SK-N-SH treated with all-trans-retinoic acid at 6 μM for 48 hours (cell line): ENCODE results near the gene FHIT.

Experiments used
- ATAC-seq: fragments of 200-7000 bp; cut with Tn5 transposase; 3 replicates; pipeline ENCODE4 v1.9.1; 2020; ENCODE audit warnings: mild to moderate bottlenecking, moderate library complexity
- ARNTL ChIP-seq: fragments of 450-650 bp; formaldehyde crosslinking; IDR thresholded peaks from 2 replicates; pipeline ENCODE4 v1.5.0; 2020; ENCODE audit warnings: low read depth, mild to moderate bottlenecking, moderate library complexity, borderline replicate concordance
- BACH2 ChIP-seq: fragments of 250-450 bp; sonication (Bioruptor Pico); IDR thresholded peaks from 2 replicates; pipeline ENCODE4 v1.9.0; 2021; ENCODE audit warnings: mild to moderate bottlenecking, borderline replicate concordance
- CSDC2 ChIP-seq: fragments of 250-450 bp; sonication (Bioruptor Pico); IDR thresholded peaks from 2 replicates; pipeline ENCODE4 v1.5.0; 2020; ENCODE audit warnings: mild to moderate bottlenecking, moderate library complexity
- ESRRG ChIP-seq: fragments of 250-450 bp; sonication (Bioruptor Pico); IDR thresholded peaks from 2 replicates; pipeline ENCODE4 v1.6.1; 2021; ENCODE audit warnings: mild to moderate bottlenecking
- GLIS3 ChIP-seq: fragments of 250-450 bp; sonication (Bioruptor Pico); IDR thresholded peaks from 2 replicates; pipeline ENCODE4 v1.5.0; 2020; ENCODE audit warnings: mild to moderate bottlenecking, moderate library complexity
- ISL1 ChIP-seq: fragments of 250-450 bp; sonication (Bioruptor Pico); IDR thresholded peaks from 2 replicates; pipeline ENCODE4 v2.1.2; 2022; ENCODE audit warnings: mild to moderate bottlenecking, moderate library complexity
- OSR1 ChIP-seq: fragments of 250-450 bp; sonication (Bioruptor Pico); IDR thresholded peaks from 2 replicates; pipeline ENCODE4 v1.8.0; 2022; ENCODE audit warnings: moderate library complexity, mild to moderate bottlenecking, inconsistent platforms
- PPARA ChIP-seq: fragments of 250-450 bp; sonication (Bioruptor Pico); IDR thresholded peaks from 2 replicates; pipeline ENCODE4 v1.5.0; 2020; ENCODE audit warnings: mild to moderate bottlenecking, borderline replicate concordance
- RARB ChIP-seq: fragments of 250-450 bp; sonication (Bioruptor Pico); IDR thresholded peaks from 2 replicates; pipeline ENCODE4 v1.8.0; 2021; ENCODE audit warnings: mild to moderate bottlenecking, moderate library complexity
- SNAI2 ChIP-seq: fragments of 250-450 bp; sonication (Bioruptor Pico); IDR thresholded peaks from 2 replicates; pipeline ENCODE4 v1.5.0; 2020; ENCODE audit warnings: mild to moderate bottlenecking, moderate library complexity
- TCF4 ChIP-seq: fragments of 250-450 bp; sonication (Bioruptor Pico); IDR thresholded peaks from 2 replicates; pipeline ENCODE4 v1.8.0; 2021; ENCODE audit warnings: mild to moderate bottlenecking, moderate library complexity, borderline replicate concordance
- TOX ChIP-seq: fragments of 250-450 bp; sonication (Bioruptor Pico); IDR thresholded peaks from 2 replicates; pipeline ENCODE4 v1.8.0; 2021; ENCODE audit warnings: mild to moderate bottlenecking, moderate library complexity, borderline replicate concordance
- ZC3H10 ChIP-seq: fragments of 250-450 bp; sonication (Bioruptor Pico); IDR thresholded peaks from 2 replicates; pipeline ENCODE4 v1.5.1; 2021; ENCODE audit warnings: mild to moderate bottlenecking, moderate library complexity
- ZFP3 ChIP-seq: fragments of 250-450 bp; sonication (Bioruptor Pico); IDR thresholded peaks from 2 replicates; pipeline ENCODE4 v1.5.0; 2020; ENCODE audit warnings: mild to moderate bottlenecking, moderate library complexity
- ZFP30 ChIP-seq: fragments of 450-650 bp; formaldehyde crosslinking; IDR thresholded peaks from 2 replicates; pipeline ENCODE4 v1.5.0; 2022; ENCODE audit warnings: mild to moderate bottlenecking, moderate library complexity
- ZNF565 ChIP-seq: fragments of 450-650 bp; formaldehyde crosslinking; conservative IDR thresholded peaks from 2 replicates; pipeline ENCODE4 v1.5.0; 2020; ENCODE audit warnings: low read depth, mild to moderate bottlenecking, moderate library complexity
- ZNF70 ChIP-seq: fragments of 450-650 bp; formaldehyde crosslinking; IDR thresholded peaks from 2 replicates; pipeline ENCODE4 v1.5.0; 2020; ENCODE audit warnings: mild to moderate bottlenecking, moderate library complexity
- ZNF8 ChIP-seq: fragments of 450-650 bp; formaldehyde crosslinking; IDR thresholded peaks from 2 replicates; pipeline ENCODE4 v1.5.0; 2020; ENCODE audit warnings: mild to moderate bottlenecking, moderate library complexity
- TF ChIP-seq, protein P1 (sequence below): fragments of 250-450 bp; sonication (Bioruptor Pico); IDR thresholded peaks from 2 replicates; pipeline ENCODE4 v1.5.0; 2020; ENCODE audit warnings: mild to moderate bottlenecking, moderate library complexity
- TF ChIP-seq, protein P2 (sequence below): fragments of 250-450 bp; sonication (Bioruptor Pico); IDR thresholded peaks from 2 replicates; pipeline ENCODE4 v1.5.1; 2020; ENCODE audit warnings: low read depth, mild to moderate bottlenecking, moderate library complexity
- TF ChIP-seq, protein P3 (sequence below): fragments of 250-450 bp; sonication (Bioruptor Pico); IDR thresholded peaks from 2 replicates; pipeline ENCODE4 v1.8.0; 2020; ENCODE audit warnings: mild to moderate bottlenecking, moderate library complexity, borderline replicate concordance
- TF ChIP-seq, protein P4 (sequence below): fragments of 250-450 bp; sonication (Bioruptor Pico); IDR thresholded peaks from 2 replicates; pipeline ENCODE4 v1.5.1; 2021; ENCODE audit warnings: mild to moderate bottlenecking, moderate library complexity

Gene FHIT

DNA sequence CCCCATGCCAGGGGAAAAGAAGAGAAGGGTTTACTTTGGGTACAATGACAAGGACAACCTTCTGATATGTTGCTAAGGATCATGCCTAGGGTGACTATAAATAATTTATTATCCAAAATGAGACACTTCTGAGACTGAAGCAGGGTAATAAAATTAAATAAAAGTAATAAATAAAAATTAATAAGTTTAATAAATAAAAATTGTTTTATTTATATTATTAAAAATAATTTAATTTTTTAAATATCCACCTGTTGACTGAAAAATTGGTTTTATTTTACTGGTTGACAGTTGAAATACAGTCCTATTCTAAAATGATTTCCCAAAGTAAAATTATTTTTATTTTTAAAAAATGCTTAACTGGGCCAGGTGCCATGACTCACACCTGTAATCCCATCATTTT, 102.0 kb downstream of the FHIT start:
- TF ChIP-seq BACH2 (CRISPR knock-in tag): no peak
- no peak for TF ChIP-seq ZNF70 (CRISPR knock-in tag)
- TF ChIP-seq ZC3H10 (CRISPR knock-in tag): no peak
- TF ChIP-seq OSR1 (CRISPR knock-in tag): no peak
- TF ChIP-seq, all 23 proteins: peak for 0

DNA sequence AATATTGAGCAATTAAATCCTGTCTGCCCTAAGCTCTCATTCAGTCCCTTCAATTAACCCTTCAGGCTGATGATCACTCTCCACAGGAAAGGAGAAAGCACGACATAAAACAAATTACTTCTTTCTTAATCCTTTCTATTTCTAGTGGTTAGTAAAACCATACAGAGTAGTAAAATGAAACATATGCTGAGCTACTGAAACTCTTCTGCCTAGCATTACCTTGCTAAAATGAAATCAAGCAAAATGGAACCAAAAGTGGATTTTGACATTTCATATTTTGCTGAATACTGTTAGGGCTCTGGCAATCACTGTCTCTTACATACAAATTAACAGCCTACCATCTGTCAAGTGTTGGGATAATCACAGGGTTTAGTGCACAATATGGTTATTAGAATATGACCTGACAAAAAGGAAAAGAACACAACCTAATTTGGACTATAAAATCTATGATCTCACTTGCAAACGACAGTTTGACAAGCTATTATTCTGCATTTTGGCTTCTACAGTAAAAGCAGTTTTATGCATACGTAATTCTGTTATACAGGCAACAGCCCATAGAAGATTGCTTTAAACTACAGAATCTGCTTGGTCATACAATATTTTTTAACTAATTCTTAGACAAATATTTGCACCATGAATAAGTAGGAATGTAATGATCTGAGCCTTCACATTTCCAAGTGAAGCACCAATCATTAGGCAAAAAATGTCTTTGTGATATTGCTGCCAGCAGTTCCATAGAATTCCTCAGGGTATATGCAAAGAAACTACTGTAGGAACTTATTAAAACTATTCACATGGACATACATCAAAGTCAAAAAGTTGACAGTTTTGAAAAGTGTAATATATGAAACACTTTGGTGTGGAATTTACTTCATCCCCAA, 105.0 kb downstream of the FHIT start:
- ATAC-seq: no peak
- TF ChIP-seq ZFP3 (CRISPR knock-in tag) (no peak), BACH2 (CRISPR knock-in tag) (no peak), ARNTL (CRISPR knock-in tag) (no peak)

More for the DNA sequence above, 102.0 kb downstream of the FHIT start:
- no peak for ATAC-seq

DNA sequence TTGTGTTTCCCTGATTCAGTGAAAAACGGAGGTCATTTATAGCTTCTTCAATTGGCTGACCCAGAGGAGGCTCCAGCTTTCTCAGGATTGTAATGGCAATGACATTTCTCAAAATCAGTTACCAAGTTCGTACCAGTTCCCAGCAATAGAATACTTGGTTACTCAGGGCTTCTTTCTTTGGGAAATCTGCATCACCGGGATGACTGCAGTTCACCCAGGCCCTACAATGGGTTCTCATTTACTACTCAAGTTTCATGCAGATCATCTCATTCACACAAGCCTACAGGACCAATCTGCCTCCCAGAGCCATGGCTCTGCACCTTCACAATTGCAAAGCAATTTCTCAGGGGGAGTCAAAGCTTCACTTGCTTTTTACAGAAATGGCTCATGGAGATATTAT, 109.6 kb downstream of the FHIT start:
- TF ChIP-seq ARNTL (CRISPR knock-in tag) (no peak), ZNF565 (CRISPR knock-in tag) (no peak), ZNF8 (no peak), GLIS3 (no peak), TCF4 (no peak), ZC3H10 (CRISPR knock-in tag) (no peak), SNAI2 (no peak), ZNF70 (CRISPR knock-in tag) (no peak), ZFP30 (CRISPR knock-in tag) (no peak)
- TF ChIP-seq, protein P1, sequence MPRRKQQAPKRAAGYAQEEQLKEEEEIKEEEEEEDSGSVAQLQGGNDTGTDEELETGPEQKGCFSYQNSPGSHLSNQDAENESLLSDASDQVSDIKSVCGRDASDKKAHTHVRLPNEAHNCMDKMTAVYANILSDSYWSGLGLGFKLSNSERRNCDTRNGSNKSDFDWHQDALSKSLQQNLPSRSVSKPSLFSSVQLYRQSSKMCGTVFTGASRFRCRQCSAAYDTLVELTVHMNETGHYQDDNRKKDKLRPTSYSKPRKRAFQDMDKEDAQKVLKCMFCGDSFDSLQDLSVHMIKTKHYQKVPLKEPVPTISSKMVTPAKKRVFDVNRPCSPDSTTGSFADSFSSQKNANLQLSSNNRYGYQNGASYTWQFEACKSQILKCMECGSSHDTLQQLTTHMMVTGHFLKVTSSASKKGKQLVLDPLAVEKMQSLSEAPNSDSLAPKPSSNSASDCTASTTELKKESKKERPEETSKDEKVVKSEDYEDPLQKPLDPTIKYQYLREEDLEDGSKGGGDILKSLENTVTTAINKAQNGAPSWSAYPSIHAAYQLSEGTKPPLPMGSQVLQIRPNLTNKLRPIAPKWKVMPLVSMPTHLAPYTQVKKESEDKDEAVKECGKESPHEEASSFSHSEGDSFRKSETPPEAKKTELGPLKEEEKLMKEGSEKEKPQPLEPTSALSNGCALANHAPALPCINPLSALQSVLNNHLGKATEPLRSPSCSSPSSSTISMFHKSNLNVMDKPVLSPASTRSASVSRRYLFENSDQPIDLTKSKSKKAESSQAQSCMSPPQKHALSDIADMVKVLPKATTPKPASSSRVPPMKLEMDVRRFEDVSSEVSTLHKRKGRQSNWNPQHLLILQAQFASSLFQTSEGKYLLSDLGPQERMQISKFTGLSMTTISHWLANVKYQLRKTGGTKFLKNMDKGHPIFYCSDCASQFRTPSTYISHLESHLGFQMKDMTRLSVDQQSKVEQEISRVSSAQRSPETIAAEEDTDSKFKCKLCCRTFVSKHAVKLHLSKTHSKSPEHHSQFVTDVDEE (CRISPR knock-in tag): no peak
- TF ChIP-seq, all 23 proteins: peak for 0
- ATAC-seq: no peak

DNA sequence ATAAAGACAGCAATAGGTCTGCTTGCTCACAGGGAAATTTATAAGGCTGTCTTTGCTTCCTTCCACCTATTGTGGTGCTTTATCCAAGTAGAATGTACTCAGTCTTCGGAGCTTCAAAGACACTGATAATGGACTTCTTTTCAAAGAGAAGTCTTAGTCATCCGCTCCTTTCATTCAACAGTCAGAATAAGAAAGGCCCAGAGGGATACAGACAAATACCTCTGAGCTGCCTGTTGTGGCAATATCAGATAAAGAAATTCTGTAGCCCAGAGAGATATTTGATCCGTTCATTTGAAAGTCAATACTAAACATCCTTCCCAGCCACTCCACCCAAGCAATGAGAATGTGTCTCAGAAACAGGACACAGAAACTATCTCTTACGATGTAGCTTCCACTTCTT, 110.0 kb downstream of the FHIT start:
- no peak for ATAC-seq
- TF ChIP-seq ZNF8: no peak
- TF ChIP-seq PPARA: no peak
- no peak for TF ChIP-seq ESRRG (CRISPR knock-in tag)

DNA sequence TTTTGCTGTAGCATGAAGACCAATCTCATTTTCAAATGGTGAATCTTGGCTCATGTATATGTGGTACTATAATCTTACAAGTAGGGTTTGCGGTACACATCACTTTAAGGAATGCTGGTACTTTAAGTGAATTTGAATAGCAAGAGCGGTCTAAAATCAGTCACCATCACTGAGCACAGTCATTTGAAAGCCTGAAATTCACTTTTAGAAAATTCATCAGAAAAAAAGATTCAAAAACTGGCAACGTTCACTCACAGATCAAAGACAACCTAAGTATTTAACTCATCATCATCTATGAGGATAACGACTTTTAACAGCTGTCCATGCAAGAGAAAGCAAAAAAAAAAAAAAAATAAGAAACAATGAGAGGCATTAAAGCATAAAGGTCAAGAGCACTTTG, 111.6 kb downstream of the FHIT start:
- no peak for TF ChIP-seq ZNF8
- TF ChIP-seq TCF4: no peak
- TF ChIP-seq, protein P2, sequence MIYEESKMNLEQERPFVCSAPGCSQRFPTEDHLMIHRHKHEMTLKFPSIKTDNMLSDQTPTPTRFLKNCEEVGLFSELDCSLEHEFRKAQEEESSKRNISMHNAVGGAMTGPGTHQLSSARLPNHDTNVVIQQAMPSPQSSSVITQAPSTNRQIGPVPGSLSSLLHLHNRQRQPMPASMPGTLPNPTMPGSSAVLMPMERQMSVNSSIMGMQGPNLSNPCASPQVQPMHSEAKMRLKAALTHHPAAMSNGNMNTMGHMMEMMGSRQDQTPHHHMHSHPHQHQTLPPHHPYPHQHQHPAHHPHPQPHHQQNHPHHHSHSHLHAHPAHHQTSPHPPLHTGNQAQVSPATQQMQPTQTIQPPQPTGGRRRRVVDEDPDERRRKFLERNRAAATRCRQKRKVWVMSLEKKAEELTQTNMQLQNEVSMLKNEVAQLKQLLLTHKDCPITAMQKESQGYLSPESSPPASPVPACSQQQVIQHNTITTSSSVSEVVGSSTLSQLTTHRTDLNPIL (CRISPR knock-in tag): no peak
- no peak for TF ChIP-seq ZC3H10 (CRISPR knock-in tag)
- no peak for TF ChIP-seq ISL1 (CRISPR knock-in tag)
- no peak for TF ChIP-seq ZNF565 (CRISPR knock-in tag)
- TF ChIP-seq, protein P1 (CRISPR knock-in tag): no peak
- TF ChIP-seq GLIS3: no peak
- no peak for TF ChIP-seq ESRRG (CRISPR knock-in tag)
- no peak for TF ChIP-seq PPARA
- ATAC-seq: no peak

DNA sequence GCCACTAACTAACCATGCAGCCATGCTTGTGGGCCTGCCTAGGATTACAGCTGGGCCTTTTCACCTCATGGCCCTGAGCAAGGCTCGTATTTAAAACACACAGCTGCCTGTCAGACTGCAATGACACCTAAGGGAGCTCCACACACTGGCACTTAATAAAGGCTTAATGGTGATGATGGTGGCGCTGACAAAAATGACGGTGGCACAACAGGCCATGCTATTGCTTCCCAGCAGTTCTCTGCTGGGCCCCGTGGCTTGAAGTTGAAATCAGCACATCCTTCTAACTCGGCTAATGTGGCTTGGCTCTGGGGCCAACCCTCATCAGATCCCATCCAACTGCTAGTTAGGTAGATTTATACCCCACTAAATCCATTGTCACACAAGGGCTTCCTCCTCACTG, 112.9 kb downstream of the FHIT start:
- ATAC-seq: no peak
- no peak for TF ChIP-seq OSR1 (CRISPR knock-in tag)
- no peak for TF ChIP-seq ZFP30 (CRISPR knock-in tag)
- TF ChIP-seq SNAI2: no peak
- no peak for TF ChIP-seq CSDC2 (CRISPR knock-in tag)
- TF ChIP-seq PPARA: no peak
- TF ChIP-seq, protein P3, sequence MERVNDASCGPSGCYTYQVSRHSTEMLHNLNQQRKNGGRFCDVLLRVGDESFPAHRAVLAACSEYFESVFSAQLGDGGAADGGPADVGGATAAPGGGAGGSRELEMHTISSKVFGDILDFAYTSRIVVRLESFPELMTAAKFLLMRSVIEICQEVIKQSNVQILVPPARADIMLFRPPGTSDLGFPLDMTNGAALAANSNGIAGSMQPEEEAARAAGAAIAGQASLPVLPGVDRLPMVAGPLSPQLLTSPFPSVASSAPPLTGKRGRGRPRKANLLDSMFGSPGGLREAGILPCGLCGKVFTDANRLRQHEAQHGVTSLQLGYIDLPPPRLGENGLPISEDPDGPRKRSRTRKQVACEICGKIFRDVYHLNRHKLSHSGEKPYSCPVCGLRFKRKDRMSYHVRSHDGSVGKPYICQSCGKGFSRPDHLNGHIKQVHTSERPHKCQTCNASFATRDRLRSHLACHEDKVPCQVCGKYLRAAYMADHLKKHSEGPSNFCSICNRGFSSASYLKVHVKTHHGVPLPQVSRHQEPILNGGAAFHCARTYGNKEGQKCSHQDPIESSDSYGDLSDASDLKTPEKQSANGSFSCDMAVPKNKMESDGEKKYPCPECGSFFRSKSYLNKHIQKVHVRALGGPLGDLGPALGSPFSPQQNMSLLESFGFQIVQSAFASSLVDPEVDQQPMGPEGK: no peak
- TF ChIP-seq ARNTL (CRISPR knock-in tag): no peak
- no peak for TF ChIP-seq TOX (CRISPR knock-in tag)
- TF ChIP-seq ZNF8: no peak
- TF ChIP-seq, protein P4, sequence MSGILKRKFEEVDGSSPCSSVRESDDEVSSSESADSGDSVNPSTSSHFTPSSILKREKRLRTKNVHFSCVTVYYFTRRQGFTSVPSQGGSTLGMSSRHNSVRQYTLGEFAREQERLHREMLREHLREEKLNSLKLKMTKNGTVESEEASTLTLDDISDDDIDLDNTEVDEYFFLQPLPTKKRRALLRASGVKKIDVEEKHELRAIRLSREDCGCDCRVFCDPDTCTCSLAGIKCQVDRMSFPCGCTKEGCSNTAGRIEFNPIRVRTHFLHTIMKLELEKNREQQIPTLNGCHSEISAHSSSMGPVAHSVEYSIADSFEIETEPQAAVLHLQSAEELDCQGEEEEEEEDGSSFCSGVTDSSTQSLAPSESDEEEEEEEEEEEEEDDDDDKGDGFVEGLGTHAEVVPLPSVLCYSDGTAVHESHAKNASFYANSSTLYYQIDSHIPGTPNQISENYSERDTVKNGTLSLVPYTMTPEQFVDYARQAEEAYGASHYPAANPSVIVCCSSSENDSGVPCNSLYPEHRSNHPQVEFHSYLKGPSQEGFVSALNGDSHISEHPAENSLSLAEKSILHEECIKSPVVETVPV (CRISPR knock-in tag): no peak
- TF ChIP-seq GLIS3: no peak
- no peak for TF ChIP-seq ZC3H10 (CRISPR knock-in tag)
- TF ChIP-seq RARB (CRISPR knock-in tag): no peak
